Testis (tissue), 3 donors: Measurements from ENCODE around the gene GSTT4. TPM values are rescaled to one million over a fixed set of nuclear protein-coding genes. Genes with fewer than 3 reads are reported as not detected.
"Not testable (repeated sequence)": the region's sequence is repeated elsewhere in the genome, so short reads cannot be mapped to it uniquely, and the experiment has no call there.

Experiments
- DNase-seq: peaks from one replicate; pipeline ENCODE4 v3.0.0-alpha.2; 2019
- H3K27ac ChIP-seq, 2 donors: fragments of 200-600 bp; sonication (generic); one replicate each; pipeline ENCODE4 v1.5.1; 2019
- H3K27me3 ChIP-seq: fragments of 200-600 bp; sonication (generic); one replicate; pipeline ENCODE4 v1.5.1; 2019
- H3K36me3 ChIP-seq: fragments of 200-600 bp; sonication (generic); one replicate; pipeline ENCODE4 v1.5.1; 2017; ENCODE audit warnings: low read depth; ENCODE audit errors: missing control alignments
- H3K4me1 ChIP-seq: fragments of 200-600 bp; sonication (generic); one replicate; pipeline ENCODE4 v1.5.1; 2019
- H3K4me3 ChIP-seq, 2 donors: fragments of 200-600 bp; sonication (generic); one replicate each; pipeline ENCODE4 v1.5.1; 2017 to 2019
- H3K9me3 ChIP-seq: fragments of 200-600 bp; sonication (generic); one replicate; pipeline ENCODE4 v1.5.1; 2017
- CTCF ChIP-seq, 3 experiments: fragments of 450-650 bp in 2 of 3; fragments of 200-600 bp in 1 of 3; sonication (generic) in 1 of 3; IDR thresholded peaks; one replicate each; pipeline ENCODE4 v1.5.1; 2016 to 2019; ENCODE audit warnings: antibody characterized with exemption in 3 of 3, mild to moderate bottlenecking in 2 of 3, moderate library complexity in 1 of 3
- POLR2A ChIP-seq: fragments of 450-650 bp; IDR thresholded peaks from one replicate; pipeline ENCODE4 v1.6.1; 2017; ENCODE audit warnings: antibody characterized with exemption, mild to moderate bottlenecking, moderate library complexity
- WGBS, 2 donors: methylation state at CpG; one replicate each; pipeline ENCODE4 v1.1.5; 2018; 5-methylcytosine and 5-hydroxymethylcytosine counted together
- intact Hi-C: fragments of 100-400 bp; cut with DNase I; formaldehyde crosslinking; loops from one replicate; pipeline ENCODE4 v1.15.1; 2023; ENCODE audit warnings: low total_unique reads
- polyA plus RNA-seq: library from polyadenylated mRNA; stranded (reverse); fragments of 350-450 nt; fragmentation: Illumina TruSeq; extraction: RNeasy Lipid Tissue Mini Kit (QIAGEN cat#74804); gene quantifications from one replicate; pipeline ENCODE4 v1.2.3, GENCODE V29; 2014; ENCODE audit warnings: low read depth, low replicate concordance; ENCODE audit not compliant: insufficient read depth
- total RNA-seq, 2 donors: library from RNA; depleted of rRNA; stranded (reverse); fragments of >200 nt; gene quantifications; one replicate each; pipeline ENCODE4 v1.2.3, GENCODE V29; 2016

The GSTT4 gene
- total and polyA plus RNA-seq, 3 donors from 2014 or later: 3.0 to 22.8 (median 7.6) TPM

DNA sequence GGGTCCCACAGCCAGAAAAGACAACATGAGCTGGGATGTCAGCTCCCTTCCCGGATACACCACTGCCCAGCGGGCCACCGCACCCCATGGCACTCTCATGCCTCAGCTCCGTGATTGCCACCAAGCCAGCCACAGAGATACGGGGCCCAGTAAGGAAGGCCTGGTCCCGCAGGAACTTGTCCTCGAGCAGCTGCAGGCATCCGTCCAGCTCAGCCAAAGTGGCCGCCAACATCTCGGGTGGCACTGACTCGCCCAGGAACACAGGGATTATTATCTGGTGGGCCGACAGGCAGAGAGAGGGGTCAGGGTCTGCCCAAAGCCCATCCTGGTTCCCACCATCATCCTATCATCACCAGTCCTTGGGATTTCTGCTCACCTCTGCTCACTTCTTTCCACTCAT is 27.9 kb downstream of the GSTT4 start:
- DNase-seq, H3K27ac ChIP-seq, H3K4me1 ChIP-seq, intact Hi-C loops, H3K4me3 ChIP-seq, H3K27me3 ChIP-seq, H3K36me3 ChIP-seq, H3K9me3 ChIP-seq: not testable (repeated sequence)
- WGBS, 2 donors: no CpG with 5 or more reads among the region's 12 CpGs

- H3K36me3 ChIP-seq, DNase-seq, H3K4me1 ChIP-seq, H3K4me3 ChIP-seq, H3K27ac ChIP-seq, H3K27me3 ChIP-seq, H3K9me3 ChIP-seq: not testable (repeated sequence)
- no CpG with 5 or more reads among the region's 27 CpGs for WGBS, 2 donors
- intact Hi-C loops: loop anchor here (5.0 kb wide), 1 partner anchor 48 kb away; no protein-coding TSS in a partner anchor
These were observed 30.4 kb downstream of the GSTT4 start for GRCh38 chr22:23974836-23975352.

- H3K4me3 ChIP-seq, H3K36me3 ChIP-seq, H3K4me1 ChIP-seq, H3K27me3 ChIP-seq, H3K9me3 ChIP-seq, H3K27ac ChIP-seq, DNase-seq: not testable (repeated sequence)
- intact Hi-C loops: loop anchor here (5.0 kb wide), 1 partner anchor 47 kb away; no protein-coding TSS in a partner anchor
- no CpG with 5 or more reads among the region's 29 CpGs for WGBS, 2 donors
These were observed 30.9 kb downstream of the GSTT4 start, which contains the start of gene DDT for GRCh38 chr22:23974345-23974744. Gene DDT (minus strand): TSS chr22:23974441. CDS start chr22:23974414, 27 bp downstream.

GRCh38 chr22:23971927-23972326 is 33.3 kb downstream of the GSTT4 start:
- intact Hi-C loops: loop anchor here (5.0 kb wide), 1 partner anchor 45 kb away; no protein-coding TSS in a partner anchor
- 95 to 100% methylated on average over 3 of the region's 3 CpGs for WGBS, 2 donors
- H3K4me1 ChIP-seq, DNase-seq, H3K4me3 ChIP-seq, H3K9me3 ChIP-seq, H3K27me3 ChIP-seq, H3K27ac ChIP-seq, H3K36me3 ChIP-seq: not testable (repeated sequence)

DNA sequence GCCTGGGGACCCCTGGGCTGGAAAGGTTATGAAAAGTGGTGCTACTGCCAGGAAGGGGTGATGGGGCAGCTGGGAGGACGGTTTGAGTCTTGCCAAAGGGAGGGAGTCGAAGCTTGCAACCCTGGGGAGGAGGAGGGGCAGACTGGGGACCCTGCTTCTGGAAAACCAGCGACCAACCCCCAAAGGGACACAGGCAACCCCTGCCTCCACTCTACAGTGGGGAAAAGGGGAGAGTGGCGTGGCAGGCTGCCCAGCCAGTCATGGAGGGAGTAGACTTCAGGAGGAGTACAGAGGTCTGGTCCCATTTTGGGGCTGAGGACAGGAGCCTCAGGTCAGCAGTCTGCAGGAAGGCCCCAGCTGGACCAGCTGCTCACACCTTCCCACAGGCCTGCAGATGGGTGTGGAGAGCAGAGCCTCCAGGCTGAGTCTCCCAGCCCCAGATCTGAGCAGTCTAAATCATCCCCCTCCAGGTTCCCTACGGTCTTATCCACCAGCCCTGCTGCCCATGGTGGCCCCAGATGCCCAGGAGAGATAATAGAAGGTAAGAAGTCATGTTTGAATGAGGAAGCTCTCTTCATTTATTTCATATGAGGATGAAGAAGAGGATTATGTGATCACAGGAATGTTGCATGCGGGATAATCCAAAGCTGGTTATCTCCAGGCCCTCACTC is 34.3 kb downstream of the GSTT4 start:
- Histone ChIP-seq H3K36me3 (no peaks in the 10 kb centered on the region), H3K27me3 (no peaks in the 10 kb centered on the region), H3K9me3 (no peaks in the 10 kb centered on the region), H3K4me1 (no peaks in the 10 kb centered on the region), H3K4me3 (no peak overlapping the region), H3K27ac (no peak overlapping the region)
- WGBS, 2 donors: 70 to 78% methylated on average over 6 of the region's 6 CpGs
- intact Hi-C loops: loop anchor here (5.0 kb wide), 1 partner anchor 44 kb away; no protein-coding TSS in a partner anchor
- DNase-seq: no peak
- TF ChIP-seq CTCF (IDR thresholded peaks at IDR 0.05): no peak
- TF ChIP-seq POLR2A: no peak

- Histone ChIP-seq H3K36me3 (no peaks in the 10 kb centered on the region), H3K4me3 (no peak overlapping the region), H3K4me1 (no peaks in the 10 kb centered on the region), H3K27me3 (no peaks in the 10 kb centered on the region), H3K9me3 (no peaks in the 10 kb centered on the region), H3K27ac (no peak overlapping the region)
- TF ChIP-seq POLR2A (no peak), CTCF (IDR thresholded peaks at IDR 0.05) (no peak)
- WGBS, 2 donors: 83 to 93% methylated on average over 5 of the region's 5 CpGs
- intact Hi-C loops: loop anchor here (5.0 kb wide), 1 partner anchor 43 kb away; no protein-coding TSS in a partner anchor
- DNase-seq: no peak
These were observed 35.0 kb downstream of the GSTT4 start for GRCh38 chr22:23970201-23970641.
